ENCODE results near the gene DPH2. TPM values are rescaled to one million over a fixed set of nuclear protein-coding genes. Genes with fewer than 3 reads are reported as not detected.

The DPH2 gene
- total RNA-seq, 2 experiments from 2014 or later = 28.6 to 42.1 TPM

DNA sequence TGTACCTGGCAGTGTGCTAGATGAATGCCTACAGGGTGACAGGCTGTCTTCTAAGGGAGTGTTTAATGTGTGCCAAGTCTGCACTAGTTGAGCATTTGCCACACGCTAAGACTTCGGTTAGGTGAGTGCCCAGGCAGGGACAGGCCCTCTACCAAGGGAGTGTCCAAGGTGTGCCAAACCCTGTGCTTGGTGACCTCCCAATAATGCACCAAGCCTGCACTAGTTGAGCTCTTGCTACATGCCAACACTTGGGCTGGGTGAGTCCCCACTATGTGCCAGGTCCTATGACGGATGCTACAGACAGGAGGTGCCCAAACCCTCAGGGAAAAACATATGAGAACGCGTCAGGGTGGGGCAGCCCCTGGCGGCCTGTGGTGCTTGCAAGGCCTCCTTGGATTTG, 50.7 kb downstream of the DPH2 start:
- H3K4me3 ChIP-seq (ENCODE audit: low read depth, low read length, poor library complexity, severe bottlenecking) = no peak overlapping the region
- H3K36me3 ChIP-seq (ENCODE audit: insufficient read depth, low read length) = no peaks in the 10 kb centered on the region
- TF ChIP-seq EZH2phosphoT487 (IDR thresholded peaks at IDR 0.05; ENCODE audit: borderline replicate concordance, low read depth, low read length) = no peak
- TF ChIP-seq, protein P1, sequence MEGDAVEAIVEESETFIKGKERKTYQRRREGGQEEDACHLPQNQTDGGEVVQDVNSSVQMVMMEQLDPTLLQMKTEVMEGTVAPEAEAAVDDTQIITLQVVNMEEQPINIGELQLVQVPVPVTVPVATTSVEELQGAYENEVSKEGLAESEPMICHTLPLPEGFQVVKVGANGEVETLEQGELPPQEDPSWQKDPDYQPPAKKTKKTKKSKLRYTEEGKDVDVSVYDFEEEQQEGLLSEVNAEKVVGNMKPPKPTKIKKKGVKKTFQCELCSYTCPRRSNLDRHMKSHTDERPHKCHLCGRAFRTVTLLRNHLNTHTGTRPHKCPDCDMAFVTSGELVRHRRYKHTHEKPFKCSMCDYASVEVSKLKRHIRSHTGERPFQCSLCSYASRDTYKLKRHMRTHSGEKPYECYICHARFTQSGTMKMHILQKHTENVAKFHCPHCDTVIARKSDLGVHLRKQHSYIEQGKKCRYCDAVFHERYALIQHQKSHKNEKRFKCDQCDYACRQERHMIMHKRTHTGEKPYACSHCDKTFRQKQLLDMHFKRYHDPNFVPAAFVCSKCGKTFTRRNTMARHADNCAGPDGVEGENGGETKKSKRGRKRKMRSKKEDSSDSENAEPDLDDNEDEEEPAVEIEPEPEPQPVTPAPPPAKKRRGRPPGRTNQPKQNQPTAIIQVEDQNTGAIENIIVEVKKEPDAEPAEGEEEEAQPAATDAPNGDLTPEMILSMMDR (conservative IDR thresholded peaks at IDR 0.05; ENCODE audit: low read length) = no peak
- peaks cover 10% of the 10 kb centered on the region for H3K4me1 ChIP-seq (ENCODE audit: insufficient read depth, low read length, poor library complexity, severe bottlenecking)
- CTCF ChIA-PET (ENCODE audit: unreplicated experiment) = no interaction called here
- H2AFZ ChIP-seq (ENCODE audit: low read length) = no peak overlapping the region
- DNase-seq (ENCODE audit: low spot score) = no peak
- H3K4me2 ChIP-seq (ENCODE audit: low read length) = no peak overlapping the region
- no peaks in the 10 kb centered on the region for H3K9me2 ChIP-seq (ENCODE audit: insufficient read depth, low read length)
- no peaks in the 10 kb centered on the region for H3K9me3 ChIP-seq (ENCODE audit: low read length)
- BruUV-seq (replicated peaks) = no TSS peak
- intact Hi-C loops (cut with micrococcal nuclease; ENCODE audit: unreplicated experiment) = no loop called here
- H4K20me1 ChIP-seq (ENCODE audit: insufficient read depth, low read length) = no peaks in the 10 kb centered on the region
- POLR2A ChIA-PET = no interaction called here
- no peak overlapping the region for H3K27ac ChIP-seq (ENCODE audit: low read depth, low read length, poor library complexity, severe bottlenecking)
- no peaks in the 10 kb centered on the region for H3K79me2 ChIP-seq (ENCODE audit: insufficient read depth, low read depth, low read length)

DNA sequence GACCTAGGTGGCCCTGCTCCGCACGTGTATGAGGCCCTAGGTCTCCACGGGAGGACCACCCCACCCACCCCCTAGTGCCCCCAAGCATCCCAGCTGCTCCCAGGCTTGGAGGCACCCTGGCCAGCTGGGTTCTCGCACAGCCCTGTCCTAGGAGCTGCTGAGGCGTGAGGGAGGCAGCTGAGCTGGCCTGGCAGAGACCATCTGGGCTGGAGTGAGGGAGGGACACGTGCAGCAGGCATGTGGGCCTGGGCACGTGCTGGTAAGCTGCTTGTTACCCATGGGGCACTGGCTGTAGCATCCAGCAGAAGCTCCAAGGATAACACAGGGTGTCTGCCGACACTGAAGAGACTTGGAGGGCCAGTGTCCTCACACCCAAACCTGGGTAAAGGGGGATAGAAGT, 51.3 kb downstream of the DPH2 start:
- no peaks in the 10 kb centered on the region for H3K79me2 ChIP-seq (ENCODE audit: insufficient read depth, low read depth, low read length)
- POLR2A ChIA-PET = no interaction called here
- BruUV-seq (replicated peaks) = no TSS peak

DNA sequence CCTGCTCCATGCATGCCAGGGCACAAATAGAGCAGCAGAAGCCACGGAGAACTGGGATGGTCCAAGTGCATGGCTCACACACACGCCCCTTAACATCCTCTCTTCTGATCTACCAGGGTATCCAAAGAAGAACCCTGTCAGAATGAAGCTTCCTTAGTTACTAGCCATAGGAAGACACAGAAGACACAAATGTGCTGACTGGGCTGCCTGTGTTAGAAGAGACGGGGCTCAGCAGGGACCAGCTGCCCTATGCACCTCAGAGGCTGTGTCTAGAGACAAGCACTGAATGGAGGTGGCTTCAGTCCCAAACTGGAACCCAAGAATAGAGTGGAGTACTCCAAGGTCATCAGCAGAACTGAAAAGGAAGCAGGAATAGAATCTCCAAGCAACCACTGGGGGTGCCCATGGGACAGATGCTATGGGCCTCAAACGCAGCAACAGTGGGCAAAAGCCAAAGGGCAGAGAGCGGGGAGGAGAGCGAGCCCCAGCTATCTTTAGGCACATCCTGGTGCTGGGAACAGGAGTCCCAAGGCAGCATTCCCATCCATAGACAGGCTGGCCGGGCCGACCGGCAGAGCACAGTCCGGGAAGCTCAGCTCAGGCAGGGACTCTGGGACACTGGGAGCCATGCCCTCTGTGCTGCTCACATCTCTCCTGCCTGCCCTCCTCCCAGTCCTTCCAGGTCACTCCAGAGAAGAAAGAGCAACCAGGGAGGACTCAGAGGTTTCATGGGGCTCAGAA, 51.9 kb downstream of the DPH2 start:
- no peak overlapping the region for H3K4me3 ChIP-seq (ENCODE audit: low read depth, low read length, poor library complexity, severe bottlenecking)
- H3K4me1 ChIP-seq (ENCODE audit: insufficient read depth, low read length, poor library complexity, severe bottlenecking) = peaks cover 23% of the 10 kb centered on the region
- no peaks in the 10 kb centered on the region for H4K20me1 ChIP-seq (ENCODE audit: insufficient read depth, low read length)
- no peak for TF ChIP-seq EZH2phosphoT487 (IDR thresholded peaks at IDR 0.05; ENCODE audit: borderline replicate concordance, low read depth, low read length)
- TF ChIP-seq, protein P1 (conservative IDR thresholded peaks at IDR 0.05; ENCODE audit: low read length) = no peak
- BruUV-seq (replicated peaks) = no TSS peak
- DNase-seq (ENCODE audit: low spot score) = no peak
- intact Hi-C loops (cut with micrococcal nuclease; ENCODE audit: unreplicated experiment) = no loop called here
- no peak overlapping the region for H3K4me2 ChIP-seq (ENCODE audit: low read length)
- CTCF ChIA-PET (ENCODE audit: unreplicated experiment) = no interaction called here
- no peaks in the 10 kb centered on the region for H3K9me3 ChIP-seq (ENCODE audit: low read length)
- no peak overlapping the region for H3K27ac ChIP-seq (ENCODE audit: low read depth, low read length, poor library complexity, severe bottlenecking)
- H3K79me2 ChIP-seq (ENCODE audit: insufficient read depth, low read depth, low read length) = no peaks in the 10 kb centered on the region
- POLR2A ChIA-PET = interaction anchor here (0.6 kb wide), 1 partner anchor 76 kb away, joined by 3 read pairs; no protein-coding TSS in a partner anchor
- no peak overlapping the region for H2AFZ ChIP-seq (ENCODE audit: low read length)
- no peaks in the 10 kb centered on the region for H3K36me3 ChIP-seq (ENCODE audit: insufficient read depth, low read length)
- no peaks in the 10 kb centered on the region for H3K9me2 ChIP-seq (ENCODE audit: insufficient read depth, low read length)

More for the DNA sequence above, 51.3 kb downstream of the DPH2 start:
- H2AFZ ChIP-seq (ENCODE audit: low read length) = no peak overlapping the region
- intact Hi-C loops (cut with micrococcal nuclease; ENCODE audit: unreplicated experiment) = no loop called here
- no peaks in the 10 kb centered on the region for H3K9me3 ChIP-seq (ENCODE audit: low read length)
- CTCF ChIA-PET (ENCODE audit: unreplicated experiment) = no interaction called here
- no peaks in the 10 kb centered on the region for H4K20me1 ChIP-seq (ENCODE audit: insufficient read depth, low read length)
- no peak overlapping the region for H3K27ac ChIP-seq (ENCODE audit: low read depth, low read length, poor library complexity, severe bottlenecking)
- no peak overlapping the region for H3K4me2 ChIP-seq (ENCODE audit: low read length)
- peaks cover 17% of the 10 kb centered on the region for H3K4me1 ChIP-seq (ENCODE audit: insufficient read depth, low read length, poor library complexity, severe bottlenecking)
- H3K36me3 ChIP-seq (ENCODE audit: insufficient read depth, low read length) = no peaks in the 10 kb centered on the region
- DNase-seq (ENCODE audit: low spot score) = no peak
- no peak overlapping the region for H3K4me3 ChIP-seq (ENCODE audit: low read depth, low read length, poor library complexity, severe bottlenecking)
- TF ChIP-seq EZH2phosphoT487 (IDR thresholded peaks at IDR 0.05; ENCODE audit: borderline replicate concordance, low read depth, low read length) = no peak
- TF ChIP-seq, protein P1 (conservative IDR thresholded peaks at IDR 0.05; ENCODE audit: low read length) = no peak
- no peaks in the 10 kb centered on the region for H3K9me2 ChIP-seq (ENCODE audit: insufficient read depth, low read length)

All from OCI-LY7 (cell line).